Breast epithelium (tissue), 4 donors: ENCODE measurements around the gene BICD1. TPM values are rescaled to one million over a fixed set of nuclear protein-coding genes. Genes with fewer than 3 reads are reported as not detected.

ENCODE experiments used
- DNase-seq, 2 donors: peaks; one replicate each; pipeline ENCODE4 v3.0.0-alpha.2; 2019; ENCODE audit warnings: low spot score in 2 of 2
- H3K27ac ChIP-seq, 2 donors: fragments of 200-600 bp; sonication (generic) in 1 of 2; one replicate each; pipeline ENCODE4 v1.5.1; 2016 to 2019; ENCODE audit warnings: mild to moderate bottlenecking in 1 of 2
- H3K27me3 ChIP-seq, 2 donors: fragments of 200-600 bp; sonication (generic) in 1 of 2; one replicate each; pipeline versions ENCODE4 v1.5.1 to v1.6.0; 2017 to 2019; ENCODE audit warnings: control low read depth in 1 of 2, mild to moderate bottlenecking in 1 of 2
- H3K36me3 ChIP-seq: fragments of 200-600 bp; one replicate; pipeline ENCODE4 v1.5.1; 2019
- H3K4me1 ChIP-seq, 2 donors: fragments of 200-600 bp; sonication (generic); one replicate each; pipeline ENCODE4 v1.5.1; 2016 to 2019; ENCODE audit warnings: control low read depth in 1 of 2
- H3K4me3 ChIP-seq, 3 donors: fragments of 200-600 bp; sonication (generic); 1 replicate in 2 of 3; 2 replicates in 1 of 3; pipeline ENCODE4 v1.5.1; 2016 to 2019; ENCODE audit warnings: mild to moderate bottlenecking in 3 of 3, moderate library complexity in 2 of 3
- H3K9me3 ChIP-seq, 2 donors: fragments of 200-600 bp; sonication (generic) in 1 of 2; one replicate each; pipeline ENCODE4 v1.5.1; 2016 to 2019; ENCODE audit warnings: control low read depth in 1 of 2
- CTCF ChIP-seq, 3 donors: fragments of 450-650 bp; IDR thresholded peaks; one replicate each; pipeline ENCODE4 v1.5.1; 2016 to 2017; ENCODE audit warnings: antibody characterized with exemption in 3 of 3, mild to moderate bottlenecking in 3 of 3, moderate library complexity in 3 of 3
- POLR2A ChIP-seq: fragments of 450-650 bp; IDR thresholded peaks from one replicate; pipeline ENCODE4 v1.6.1; 2016; ENCODE audit warnings: antibody characterized with exemption, mild to moderate bottlenecking, moderate library complexity
- POLR2AphosphoS5 ChIP-seq, 3 donors: sonication (generic); formaldehyde crosslinking; IDR thresholded peaks; one replicate each; pipeline ENCODE4 v1.6.1; 2017; ENCODE audit warnings: antibody characterized with exemption in 3 of 3
- intact Hi-C: fragments of 100-400 bp; cut with DNase I; formaldehyde crosslinking; loops from one replicate; pipeline ENCODE4 v1.15.1; 2023; ENCODE audit warnings: low total_unique reads
- total RNA-seq, 3 donors: library from RNA; depleted of rRNA; stranded (reverse); fragments of >200 nt; gene quantifications; one replicate each; pipeline ENCODE4 v1.1.0, GENCODE V29; 2016

Gene BICD1
- total RNA-seq, 3 donors from 2014 or later: 7.2 to 31.5 (median 18.4) TPM

- DNase-seq: no peak
- intact Hi-C loops: no loop called here
- no peaks in the 10 kb centered on the region for H3K36me3 ChIP-seq
- H3K4me1 ChIP-seq: no peaks in the 10 kb centered on the region
- TF ChIP-seq CTCF (IDR thresholded peaks at IDR 0.05) (no peak), POLR2AphosphoS5 (IDR thresholded peaks at IDR 0.05) (no peak), POLR2A (no peak)
- H3K27ac ChIP-seq: no peak overlapping the region
- H3K27me3 ChIP-seq: no peaks in the 10 kb centered on the region
- H3K4me3 ChIP-seq: no peak overlapping the region
- H3K9me3 ChIP-seq: no peaks in the 10 kb centered on the region
These were observed 246.9 kb downstream of the BICD1 start for GRCh38 chr12:32353540-32353939.

- Histone ChIP-seq H3K4me3 (no peak overlapping the region), H3K4me1 (no peaks in the 10 kb centered on the region), H3K36me3 (no peaks in the 10 kb centered on the region), H3K27me3 (no peaks in the 10 kb centered on the region), H3K27ac (no peak overlapping the region), H3K9me3 (no peaks in the 10 kb centered on the region)
- TF ChIP-seq POLR2A (no peak), CTCF (IDR thresholded peaks at IDR 0.05) (no peak), POLR2AphosphoS5 (IDR thresholded peaks at IDR 0.05) (no peak)
- no peak for DNase-seq
- intact Hi-C loops: no loop called here
These were observed 251.1 kb downstream of the BICD1 start for GRCh38 chr12:32357601-32358249.

- no peak for DNase-seq
- H3K36me3 ChIP-seq: no peaks in the 10 kb centered on the region
- no peaks in the 10 kb centered on the region for H3K27me3 ChIP-seq
- H3K4me3 ChIP-seq: no peak overlapping the region
- no peaks in the 10 kb centered on the region for H3K9me3 ChIP-seq
- intact Hi-C loops: no loop called here
- no peak overlapping the region for H3K27ac ChIP-seq
- TF ChIP-seq CTCF (IDR thresholded peaks at IDR 0.05): no peak
- TF ChIP-seq POLR2AphosphoS5 (IDR thresholded peaks at IDR 0.05): no peak
- no peak for TF ChIP-seq POLR2A
- H3K4me1 ChIP-seq: no peaks in the 10 kb centered on the region
These were observed 254.3 kb downstream of the BICD1 start for GRCh38 chr12:32360956-32361355.

- TF ChIP-seq POLR2AphosphoS5 (IDR thresholded peaks at IDR 0.05) (no peak), CTCF (IDR thresholded peaks at IDR 0.05) (no peak), POLR2A (no peak)
- Histone ChIP-seq H3K9me3 (no peaks in the 10 kb centered on the region), H3K27me3 (no peaks in the 10 kb centered on the region), H3K4me1 (no peaks in the 10 kb centered on the region), H3K4me3 (no peak overlapping the region), H3K36me3 (no peaks in the 10 kb centered on the region), H3K27ac (no peak overlapping the region)
- intact Hi-C loops: no loop called here
- DNase-seq: no peak
These were observed 256.2 kb downstream of the BICD1 start for GRCh38 chr12:32362892-32363291.

GRCh38 chr12:32365473-32366064, 258.9 kb downstream of the BICD1 start:
- H3K4me1 ChIP-seq: no peaks in the 10 kb centered on the region
- no peak for DNase-seq
- H3K27me3 ChIP-seq: no peaks in the 10 kb centered on the region
- no peaks in the 10 kb centered on the region for H3K36me3 ChIP-seq
- TF ChIP-seq CTCF (IDR thresholded peaks at IDR 0.05) (peak; percentile 42 to 78 (median 71)), POLR2A (no peak), POLR2AphosphoS5 (IDR thresholded peaks at IDR 0.05) (no peak)
- no peak overlapping the region for H3K4me3 ChIP-seq
- intact Hi-C loops: no loop called here
- no peak overlapping the region for H3K27ac ChIP-seq
- no peaks in the 10 kb centered on the region for H3K9me3 ChIP-seq
